ENCODE data around the gene PLEKHF1. TPM values are rescaled to one million over a fixed set of nuclear protein-coding genes. Genes with fewer than 3 reads are reported as not detected.
A peak's percentile ranks its signal among the peaks of the same experiment; 100 is the strongest.

PLEKHF1 gene
- total RNA-seq, 1 donor from 2014 or later: 43.6 TPM

GRCh38 chr19:29673451-29674371 is 8.4 kb downstream of the PLEKHF1 start:
- ATAC-seq (no peak), DNase-seq (ENCODE audit: missing footprints) (no peak)
- intact Hi-C loops (cut with DNase I): no loop called here

GRCh38 chr19:29674374-29675119 is 9.3 kb downstream of the PLEKHF1 start:
- ATAC-seq (no peak), DNase-seq (ENCODE audit: missing footprints) (no peak)
- intact Hi-C loops (cut with DNase I): no loop called here

- DNase-seq (ENCODE audit: missing footprints): no peak
- no peak for ATAC-seq
- intact Hi-C loops (cut with DNase I): no loop called here
Observed at GRCh38 chr19:29675120-29675649, 9.9 kb downstream of the PLEKHF1 start.

- ATAC-seq (no peak), DNase-seq (ENCODE audit: missing footprints) (no peak)
- intact Hi-C loops (cut with DNase I): no loop called here
Observed at GRCh38 chr19:29675650-29676186, 10.5 kb downstream of the PLEKHF1 start.

- DNase-seq (ENCODE audit: missing footprints) (no peak), ATAC-seq (peak; percentile 71)
- intact Hi-C loops (cut with DNase I): no loop called here
Observed at GRCh38 chr19:29676586-29676985, 11.3 kb downstream of the PLEKHF1 start.

GRCh38 chr19:29677001-29677817 is 11.9 kb downstream of the PLEKHF1 start:
- no peak for DNase-seq (ENCODE audit: missing footprints)
- no peak for ATAC-seq
- intact Hi-C loops (cut with DNase I): no loop called here

GRCh38 chr19:29678484-29679106 is 13.3 kb downstream of the PLEKHF1 start:
- ATAC-seq (peak; percentile 80), DNase-seq (ENCODE audit: missing footprints) (peak; percentile 91)
- intact Hi-C loops (cut with DNase I): no loop called here

- intact Hi-C loops (cut with DNase I): no loop called here
- no peak for ATAC-seq
- no peak for DNase-seq (ENCODE audit: missing footprints)
Observed at GRCh38 chr19:29679598-29680210, 14.4 kb downstream of the PLEKHF1 start.

- no peak for ATAC-seq
- intact Hi-C loops (cut with DNase I): no loop called here
- peak; percentile 87 for DNase-seq (ENCODE audit: missing footprints)
Observed at GRCh38 chr19:29680447-29680846, 15.2 kb downstream of the PLEKHF1 start.

- no peak for DNase-seq (ENCODE audit: missing footprints)
Observed at GRCh38 chr19:29680937-29681336, 15.7 kb downstream of the PLEKHF1 start.

GRCh38 chr19:29681422-29682235 is 16.4 kb downstream of the PLEKHF1 start:
- ATAC-seq: peak; percentile 8
- intact Hi-C loops (cut with DNase I): loop anchor here (2.0 kb wide), 1 partner anchor 17 kb away; the partner anchor contains the start of gene PLEKHF1
- no peak for DNase-seq (ENCODE audit: missing footprints)

More at GRCh38 chr19:29680937-29681336, 15.7 kb downstream of the PLEKHF1 start:
- intact Hi-C loops (cut with DNase I): no loop called here
- ATAC-seq: no peak

- DNase-seq (ENCODE audit: missing footprints): no peak
- no peak for ATAC-seq
- intact Hi-C loops (cut with DNase I): loop anchor here (2.0 kb wide), 1 partner anchor 18 kb away; the partner anchor contains the start of gene PLEKHF1
Observed at GRCh38 chr19:29682236-29682895, 17.1 kb downstream of the PLEKHF1 start.

- intact Hi-C loops (cut with DNase I): loop anchor here (2.0 kb wide), 1 partner anchor 18 kb away; the partner anchor contains the start of gene PLEKHF1
- ATAC-seq: no peak
Observed at GRCh38 chr19:29683009-29683408, 17.7 kb downstream of the PLEKHF1 start.

GRCh38 chr19:29685326-29685725 is 20.1 kb downstream of the PLEKHF1 start:
- DNase-seq (ENCODE audit: missing footprints): no peak
- ATAC-seq: no peak
- intact Hi-C loops (cut with DNase I): loop anchor here (5.0 kb wide), 1 partner anchor 38 kb away; no protein-coding TSS in a partner anchor

More at GRCh38 chr19:29683009-29683408, 17.7 kb downstream of the PLEKHF1 start:
- no peak for DNase-seq (ENCODE audit: missing footprints)

- ATAC-seq (no peak), DNase-seq (ENCODE audit: missing footprints) (no peak)
- intact Hi-C loops (cut with DNase I): loop anchor here (5.0 kb wide), 1 partner anchor 39 kb away; no protein-coding TSS in a partner anchor
Observed at GRCh38 chr19:29686285-29686805, 21.1 kb downstream of the PLEKHF1 start.
